Adrenal gland (tissue), 5 donors: Measurements from ENCODE around the gene BACH2.
"Not testable (repeated sequence)": the region's sequence is repeated elsewhere in the genome, so short reads cannot be mapped to it uniquely, and the experiment has no call there.

Experiments used
- POLR2A ChIP-seq, 2 donors: fragments of 450-650 bp; IDR thresholded peaks; one replicate each; pipeline ENCODE4 v1.6.1; 2017; ENCODE audit warnings: antibody characterized with exemption in 2 of 2, mild to moderate bottlenecking in 2 of 2, moderate library complexity in 1 of 2
- TF ChIP-seq, protein P1 (sequence below), 6 experiments: fragments of 450-650 bp in 4 of 6; fragments of 200-600 bp in 2 of 6; sonication (generic) in 1 of 6; IDR thresholded peaks; 1 replicate in 5 of 6; 2 replicates in 1 of 6; pipeline versions ENCODE4 v1.5.1 to v1.8.0; 2016 to 2021; ENCODE audit warnings: antibody characterized with exemption in 6 of 6, mild to moderate bottlenecking in 2 of 6, moderate library complexity in 1 of 6
- donor health status: DM: no; HTN: no; CAD: no.

DNA sequence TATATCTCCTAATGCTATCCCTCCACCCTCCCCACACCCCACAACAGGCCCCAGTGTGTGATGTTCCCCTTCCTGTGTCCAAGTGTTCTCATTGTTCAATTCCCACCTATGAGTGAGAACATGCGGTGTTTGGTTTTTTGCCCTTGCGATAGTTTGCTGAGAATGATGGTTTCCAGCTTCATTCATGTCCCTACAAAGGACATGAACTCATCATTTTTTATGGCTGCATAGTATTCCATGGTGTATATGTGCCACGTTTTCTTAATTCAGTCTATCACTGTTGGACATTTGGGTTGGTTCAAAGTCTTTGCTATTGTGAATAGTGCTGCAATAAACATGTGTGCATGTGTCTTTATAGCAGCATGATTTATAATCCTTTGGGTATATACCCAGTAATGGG is 163.0 kb downstream of the BACH2 start:
- TF ChIP-seq, protein P1, sequence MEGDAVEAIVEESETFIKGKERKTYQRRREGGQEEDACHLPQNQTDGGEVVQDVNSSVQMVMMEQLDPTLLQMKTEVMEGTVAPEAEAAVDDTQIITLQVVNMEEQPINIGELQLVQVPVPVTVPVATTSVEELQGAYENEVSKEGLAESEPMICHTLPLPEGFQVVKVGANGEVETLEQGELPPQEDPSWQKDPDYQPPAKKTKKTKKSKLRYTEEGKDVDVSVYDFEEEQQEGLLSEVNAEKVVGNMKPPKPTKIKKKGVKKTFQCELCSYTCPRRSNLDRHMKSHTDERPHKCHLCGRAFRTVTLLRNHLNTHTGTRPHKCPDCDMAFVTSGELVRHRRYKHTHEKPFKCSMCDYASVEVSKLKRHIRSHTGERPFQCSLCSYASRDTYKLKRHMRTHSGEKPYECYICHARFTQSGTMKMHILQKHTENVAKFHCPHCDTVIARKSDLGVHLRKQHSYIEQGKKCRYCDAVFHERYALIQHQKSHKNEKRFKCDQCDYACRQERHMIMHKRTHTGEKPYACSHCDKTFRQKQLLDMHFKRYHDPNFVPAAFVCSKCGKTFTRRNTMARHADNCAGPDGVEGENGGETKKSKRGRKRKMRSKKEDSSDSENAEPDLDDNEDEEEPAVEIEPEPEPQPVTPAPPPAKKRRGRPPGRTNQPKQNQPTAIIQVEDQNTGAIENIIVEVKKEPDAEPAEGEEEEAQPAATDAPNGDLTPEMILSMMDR (IDR thresholded peaks at IDR 0.05): not testable (repeated sequence)
- not testable (repeated sequence) for TF ChIP-seq POLR2A (IDR thresholded peaks at IDR 0.05)
